SH-SY5Y (cell line): Measurements from ENCODE around the gene PITPNC1.

Source experiments
- GATA2 ChIP-seq: IDR thresholded peaks from 2 replicates; pipeline ENCODE4 v1.6.1; 2011; ENCODE audit warnings: mild to moderate bottlenecking, low read depth, low read length
- GATA3 ChIP-seq: IDR thresholded peaks from 2 replicates; pipeline ENCODE4 v1.6.1; 2011; ENCODE audit warnings: low read depth, mild to moderate bottlenecking, low read length, moderate library complexity

DNA sequence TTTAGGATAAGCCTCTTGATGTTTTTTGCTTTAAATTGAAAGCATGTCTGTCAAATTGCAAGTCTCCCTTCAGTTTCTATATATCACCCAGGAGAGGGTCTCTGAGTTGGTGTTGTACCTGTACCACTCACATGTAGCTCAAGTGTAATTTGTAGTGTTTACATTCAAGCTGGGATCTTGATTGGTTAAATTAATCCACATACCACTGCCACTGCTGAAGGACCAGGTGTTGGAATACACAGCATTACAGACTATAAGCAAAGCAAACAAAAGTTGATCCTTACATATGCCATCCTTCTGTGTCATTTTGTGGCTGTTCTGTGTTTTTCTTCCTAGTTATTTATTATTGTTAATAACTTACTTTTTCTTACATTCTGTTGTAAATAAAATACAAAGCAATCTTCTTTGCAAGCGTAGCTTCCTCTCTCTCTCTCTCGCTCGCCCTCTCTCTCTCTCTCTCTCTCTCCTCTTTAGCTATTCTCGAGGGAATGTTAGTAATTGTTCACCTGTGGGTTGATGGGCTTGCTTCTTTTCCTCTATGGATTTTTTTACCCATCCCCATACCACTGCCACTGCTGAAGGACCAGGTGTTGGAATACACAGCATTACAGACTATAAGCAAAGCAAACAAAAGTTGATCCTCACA lies 319.9 kb downstream of the PITPNC1 start:
- TF ChIP-seq GATA2 (no peak), GATA3 (no peak)
